Activated CD8-positive, alpha-beta T cell treated with anti-CD3 and anti-CD28 coated beads for 36 hours (primary cell): ENCODE data around the gene CAMK1D. TPM values are rescaled to one million over a fixed set of nuclear protein-coding genes. Genes with fewer than 3 reads are reported as not detected.
"Not testable (repeated sequence)": the region's sequence is repeated elsewhere in the genome, so short reads cannot be mapped to it uniquely, and the experiment has no call there.

Source experiments
- ATAC-seq: fragments of 200-7000 bp; cut with Tn5 transposase; one replicate; pipeline ENCODE4 v1.10.0; 2021; ENCODE audit warnings: mild to moderate bottlenecking, moderate library complexity
- CTCF ChIA-PET: fragments of 350-600 bp; sonication (Branson Sonifier 250); formaldehyde crosslinking; loops from one replicate; lab custom pipeline; 2021; ENCODE audit warnings: antibody characterized with exemption; lab: Charles Lee
- POLR2A ChIA-PET: fragments of 350-600 bp; sonication (Branson Sonifier 250); formaldehyde crosslinking; loops from one replicate; lab custom pipeline; 2021; ENCODE audit warnings: antibody characterized with exemption; lab: Charles Lee
- DNase-seq: peaks from one replicate; pipeline ENCODE4 v3.0.0-alpha.2; 2020
- H3K27ac Mint-ChIP-seq: one replicate; pipeline ENCODE4 v1.8.0; 2021; ENCODE audit warnings: mild to moderate bottlenecking, mixed read lengths
- H3K27me3 Mint-ChIP-seq: one replicate; pipeline ENCODE4 v1.8.0; 2021; ENCODE audit warnings: mixed read lengths
- H3K36me3 Mint-ChIP-seq: one replicate; pipeline ENCODE4 v1.8.0; 2021; ENCODE audit warnings: low read depth, mixed read lengths
- H3K4me1 Mint-ChIP-seq: one replicate; pipeline ENCODE4 v1.8.0; 2021; ENCODE audit warnings: low read depth, mixed read lengths
- H3K4me3 Mint-ChIP-seq: one replicate; pipeline ENCODE4 v1.8.0; 2021; ENCODE audit warnings: mild to moderate bottlenecking, moderate library complexity, mixed read lengths
- H3K9me3 Mint-ChIP-seq: one replicate; pipeline ENCODE4 v1.8.0; 2021; ENCODE audit warnings: mixed read lengths
- intact Hi-C: fragments of 100-400 bp; cut with micrococcal nuclease; formaldehyde crosslinking; loops from one replicate; pipeline ENCODE4 v1.10.0; 2022
- total RNA-seq, 2 experiments: library from RNA; stranded (reverse); gene quantifications; one replicate each; pipeline ENCODE4 v1.2.3, GENCODE V29; 2021
- TF ChIP-seq, protein P1 (sequence below): fragments of 200-600 bp; IDR thresholded peaks from one replicate; pipeline ENCODE4 v1.8.0; 2022; ENCODE audit warnings: antibody characterized with exemption, mild to moderate bottlenecking

Gene CAMK1D
- total RNA-seq, 2 experiments from 2014 or later = 13.8 TPM

DNA sequence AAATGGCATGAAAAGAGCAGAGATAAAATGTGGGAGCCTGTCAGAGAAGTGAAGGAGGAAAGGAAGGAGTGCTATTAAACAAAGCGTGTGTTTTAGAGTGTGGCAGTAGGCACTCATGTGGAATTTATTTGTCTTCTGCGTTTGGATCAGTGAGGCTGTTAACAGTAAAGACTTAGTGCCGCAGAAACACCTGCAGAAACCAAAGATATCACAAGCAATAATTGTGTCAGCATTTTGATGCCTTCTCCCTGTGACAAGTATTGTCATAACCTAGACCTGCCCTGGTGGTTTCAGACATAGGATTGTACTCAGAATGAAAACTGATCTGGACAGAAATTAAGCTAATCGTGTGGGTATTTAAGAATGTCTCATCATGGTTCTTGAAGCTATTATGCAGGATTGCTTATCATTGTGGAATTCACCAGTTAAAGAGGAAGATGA lies 191.0 kb downstream of the CAMK1D start:
- TF ChIP-seq, protein P1, sequence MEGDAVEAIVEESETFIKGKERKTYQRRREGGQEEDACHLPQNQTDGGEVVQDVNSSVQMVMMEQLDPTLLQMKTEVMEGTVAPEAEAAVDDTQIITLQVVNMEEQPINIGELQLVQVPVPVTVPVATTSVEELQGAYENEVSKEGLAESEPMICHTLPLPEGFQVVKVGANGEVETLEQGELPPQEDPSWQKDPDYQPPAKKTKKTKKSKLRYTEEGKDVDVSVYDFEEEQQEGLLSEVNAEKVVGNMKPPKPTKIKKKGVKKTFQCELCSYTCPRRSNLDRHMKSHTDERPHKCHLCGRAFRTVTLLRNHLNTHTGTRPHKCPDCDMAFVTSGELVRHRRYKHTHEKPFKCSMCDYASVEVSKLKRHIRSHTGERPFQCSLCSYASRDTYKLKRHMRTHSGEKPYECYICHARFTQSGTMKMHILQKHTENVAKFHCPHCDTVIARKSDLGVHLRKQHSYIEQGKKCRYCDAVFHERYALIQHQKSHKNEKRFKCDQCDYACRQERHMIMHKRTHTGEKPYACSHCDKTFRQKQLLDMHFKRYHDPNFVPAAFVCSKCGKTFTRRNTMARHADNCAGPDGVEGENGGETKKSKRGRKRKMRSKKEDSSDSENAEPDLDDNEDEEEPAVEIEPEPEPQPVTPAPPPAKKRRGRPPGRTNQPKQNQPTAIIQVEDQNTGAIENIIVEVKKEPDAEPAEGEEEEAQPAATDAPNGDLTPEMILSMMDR = no peak
- intact Hi-C loops = no loop called here
- POLR2A ChIA-PET = no interaction called here
- ATAC-seq (no peak), DNase-seq (no peak)
- Mint-ChIP-seq H3K27me3 (no peaks in the 10 kb centered on the region), H3K27ac (no peak overlapping the region), H3K4me3 (no peak overlapping the region), H3K9me3 (no peaks in the 10 kb centered on the region), H3K36me3 (peaks cover 2% of the 10 kb centered on the region), H3K4me1 (peaks cover 15% of the 10 kb centered on the region)
- CTCF ChIA-PET = interaction anchor here (0.8 to 1.2 kb wide), 2 partner anchors 116 to 237 kb away, joined by 3 to 4 read pairs; no protein-coding TSS in a partner anchor

GRCh38 chr10:12541446-12542067 lies 192.2 kb downstream of the CAMK1D start:
- Mint-ChIP-seq H3K36me3 (peaks cover 2% of the 10 kb centered on the region), H3K4me3 (no peak overlapping the region), H3K4me1 (peaks cover 19% of the 10 kb centered on the region), H3K27me3 (no peaks in the 10 kb centered on the region), H3K27ac (no peak overlapping the region), H3K9me3 (peaks cover 7% of the 10 kb centered on the region)
- ChIA-PET CTCF (interaction anchor here (1.2 kb wide), 1 partner anchor 115 kb away, joined by 4 read pairs; no protein-coding TSS in a partner anchor), POLR2A (interaction anchor here (1.2 kb wide), 1 partner anchor 22 kb away, joined by 4 read pairs; no protein-coding TSS in a partner anchor)
- TF ChIP-seq, protein P1 = no peak
- intact Hi-C loops = no loop called here
- DNase-seq (no peak), ATAC-seq (no peak)

DNA sequence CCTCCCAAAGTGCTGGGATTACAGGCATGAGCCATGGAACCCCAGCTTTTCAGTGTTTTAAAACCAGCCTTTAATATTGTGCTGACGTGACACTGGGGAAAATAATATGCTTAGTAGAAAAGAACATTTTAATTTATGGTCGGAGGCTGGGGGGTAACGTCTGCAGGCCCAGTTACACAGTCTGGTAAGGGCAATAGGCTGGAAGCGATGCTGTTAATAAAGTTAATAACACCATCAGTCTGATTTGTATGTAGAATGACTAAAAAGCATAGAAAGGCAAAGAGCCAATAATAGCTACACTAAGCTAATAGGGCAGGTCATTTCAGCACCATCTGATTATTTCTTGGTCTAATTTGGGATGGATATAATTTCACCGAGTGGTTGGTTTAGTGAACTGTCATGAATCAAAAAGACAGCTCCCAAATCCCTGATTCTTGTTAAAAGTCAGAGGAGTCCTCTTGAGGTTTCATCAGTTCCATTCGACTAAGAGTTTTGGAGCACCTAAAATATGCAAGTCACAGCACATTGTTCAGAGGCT lies 192.9 kb downstream of the CAMK1D start:
- CTCF ChIA-PET = no interaction called here
- Mint-ChIP-seq H3K4me3 (no peak overlapping the region), H3K36me3 (peaks cover 2% of the 10 kb centered on the region), H3K4me1 (peaks cover 23% of the 10 kb centered on the region), H3K27ac (no peak overlapping the region), H3K27me3 (no peaks in the 10 kb centered on the region), H3K9me3 (peaks cover 7% of the 10 kb centered on the region)
- intact Hi-C loops = no loop called here
- DNase-seq (no peak), ATAC-seq (no peak)
- TF ChIP-seq, protein P1 = no peak
- POLR2A ChIA-PET = interaction anchor here (1.2 kb wide), 1 partner anchor 21 kb away, joined by 4 read pairs; no protein-coding TSS in a partner anchor

DNA sequence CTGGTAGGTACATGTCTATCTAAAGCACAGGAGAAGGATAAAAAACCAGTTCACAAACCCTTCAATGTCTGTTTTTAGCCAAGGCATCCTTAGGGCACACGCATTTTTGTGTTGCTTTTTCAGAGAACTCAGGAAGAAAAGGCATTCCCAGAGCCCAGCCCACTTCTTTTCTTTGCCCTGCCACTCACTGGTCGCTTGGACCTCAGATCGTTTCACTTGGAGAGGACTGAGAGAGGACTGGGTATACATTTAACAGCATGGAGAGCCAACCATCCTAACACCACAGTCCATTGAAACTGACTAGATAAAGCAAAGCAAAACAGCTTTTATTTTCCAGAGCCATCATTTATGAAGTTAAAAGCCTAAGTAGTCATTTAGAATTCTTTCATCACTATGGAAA lies 194.2 kb downstream of the CAMK1D start:
- Mint-ChIP-seq H3K27ac (no peak overlapping the region), H3K9me3 (peaks cover 7% of the 10 kb centered on the region), H3K36me3 (peaks cover 2% of the 10 kb centered on the region), H3K4me3 (no peak overlapping the region), H3K4me1 (peaks cover 33% of the 10 kb centered on the region), H3K27me3 (no peaks in the 10 kb centered on the region)
- TF ChIP-seq, protein P1 = no peak
- intact Hi-C loops = no loop called here
- DNase-seq (no peak), ATAC-seq (no peak)
- POLR2A ChIA-PET = interaction anchor here (0.6 kb wide), 1 partner anchor 111 kb away, joined by 3 read pairs; no protein-coding TSS in a partner anchor
- CTCF ChIA-PET = no interaction called here

GRCh38 chr10:12546160-12546802 lies 196.9 kb downstream of the CAMK1D start:
- intact Hi-C loops, H3K4me3 Mint-ChIP-seq, H3K27me3 Mint-ChIP-seq, ATAC-seq, H3K27ac Mint-ChIP-seq, H3K9me3 Mint-ChIP-seq, POLR2A ChIA-PET, H3K36me3 Mint-ChIP-seq: not testable (repeated sequence)
- CTCF ChIA-PET = interaction anchor here (1.6 kb wide), 1 partner anchor 528 kb away, joined by 3 read pairs; no protein-coding TSS in a partner anchor
- peak; percentile 7 for DNase-seq
- H3K4me1 Mint-ChIP-seq = peaks cover 29% of the 10 kb centered on the region
